T-cell (primary cell): ENCODE results near the gene TMUB1. TPM values are rescaled to one million over a fixed set of nuclear protein-coding genes. Genes with fewer than 3 reads are reported as not detected.

Experiments
- ATAC-seq, 4 experiments: fragments of 200-7000 bp in 3 of 4; fragments of 150-1000 bp in 1 of 4; cut with Tn5 transposase; replicated peaks in 1 of 4; 1 replicate in 3 of 4; 2 replicates in 1 of 4; pipeline ENCODE4 v1.10.0; 2021; ENCODE audit warnings: moderate library complexity in 3 of 4, mild to moderate bottlenecking in 2 of 4, moderate number of reproducible peaks in 1 of 4
- CTCF ChIA-PET, 2 donors: fragments of 300-600 bp; sonication (Branson Sonifier 250); formaldehyde crosslinking; loops; one replicate each; lab custom pipeline; 2022; ENCODE audit warnings: antibody characterized with exemption in 2 of 2; lab: Charles Lee
- POLR2A ChIA-PET, 2 donors: fragments of 300-600 bp; sonication (Branson Sonifier 250); formaldehyde crosslinking; loops; one replicate each; lab custom pipeline; 2022; ENCODE audit warnings: antibody characterized with exemption in 2 of 2; lab: Charles Lee
- DNase-seq, 35 experiments: peaks; one replicate each; pipeline versions ENCODE4 v3.0.0 to v3.0.0-alpha.2; 2013 to 2023
- H3K27ac ChIP-seq: one replicate; pipeline ENCODE4 v1.5.1; 2013; ENCODE audit warnings: low read length
- H3K27me3 ChIP-seq, 2 experiments: replicated peaks in 1 of 2; 1 replicate in 1 of 2; 2 replicates in 1 of 2; pipeline versions ENCODE4 v1.6.1 to v1.7.0; 2013; ENCODE audit warnings: low read length in 1 of 2, mixed read lengths in 1 of 2; ENCODE audit not compliant: control insufficient read depth in 2 of 2, insufficient read depth in 2 of 2; ENCODE audit errors: extremely low read depth in 1 of 2
- H3K36me3 ChIP-seq, 2 donors: 1 replicate in 1 of 2; 2 replicates in 1 of 2; pipeline versions ENCODE4 v1.6.1 to v1.7.0; 2013; ENCODE audit warnings: low read length in 1 of 2; ENCODE audit not compliant: control insufficient read depth in 2 of 2, insufficient read depth in 1 of 2; ENCODE audit errors: extremely low read depth in 1 of 2
- H3K4me1 ChIP-seq, 2 experiments: 1 replicate in 1 of 2; 2 replicates in 1 of 2; pipeline versions ENCODE4 v1.6.1 to v1.7.0; 2013; ENCODE audit warnings: low read length in 2 of 2, mixed read lengths in 1 of 2; ENCODE audit not compliant: insufficient read depth in 2 of 2, control insufficient read depth in 1 of 2; ENCODE audit errors: extremely low read depth in 1 of 2
- H3K4me3 ChIP-seq, 2 donors: 1 replicate in 1 of 2; 2 replicates in 1 of 2; pipeline versions ENCODE4 v1.5.1 to v1.7.0; 2013; ENCODE audit warnings: mild to moderate bottlenecking in 2 of 2, low read length in 1 of 2, moderate library complexity in 1 of 2; ENCODE audit not compliant: control insufficient read depth in 1 of 2; ENCODE audit errors: extremely low read depth in 1 of 2
- H3K9me3 ChIP-seq: 2 replicates; pipeline ENCODE4 v1.7.0; 2013
- H3K27ac Mint-ChIP-seq, 2 donors: one replicate each; pipeline ENCODE4 v1.8.0; 2020 to 2021; ENCODE audit warnings: mild to moderate bottlenecking in 2 of 2, mixed read lengths in 2 of 2
- H3K27me3 Mint-ChIP-seq, 2 donors: one replicate each; pipeline ENCODE4 v1.8.0; 2021 to 2022; ENCODE audit warnings: mixed read lengths in 2 of 2
- H3K36me3 Mint-ChIP-seq: one replicate; pipeline ENCODE4 v1.8.0; 2021; ENCODE audit warnings: mixed read lengths
- H3K4me1 Mint-ChIP-seq, 3 donors: one replicate each; pipeline ENCODE4 v1.8.0; 2020 to 2022; ENCODE audit warnings: mixed read lengths in 3 of 3, mild to moderate bottlenecking in 1 of 3
- H3K4me3 Mint-ChIP-seq, 3 donors: one replicate each; pipeline ENCODE4 v1.8.0; 2020 to 2022; ENCODE audit warnings: mild to moderate bottlenecking in 3 of 3, mixed read lengths in 3 of 3, moderate library complexity in 3 of 3
- H3K9me3 Mint-ChIP-seq, 3 donors: one replicate each; pipeline ENCODE4 v1.8.0; 2020 to 2022; ENCODE audit warnings: mixed read lengths in 3 of 3
- WGBS: methylation state at CpG from one replicate; pipeline ENCODE4 v1.1.5; 2013; ENCODE audit warnings: missing lambda C conversion rate; ENCODE audit not compliant: insufficient coverage; 5-methylcytosine and 5-hydroxymethylcytosine counted together
- total RNA-seq, 35 experiments: library from RNA in 6 of 35; stranded (reverse) in 6 of 35; fragments of 120-200 nt in 1 of 35; gene quantifications; one replicate each; pipeline versions ENCODE4 v1.2.1 to v1.2.4 and lab custom pipeline; 2013 to 2026

The TMUB1 gene
- total RNA-seq, 5 donors from 2014 or later (not counting 1 experiment from before 2014, with no cell fraction given): 44.0 to 67.0 (median 56.5) TPM

DNA sequence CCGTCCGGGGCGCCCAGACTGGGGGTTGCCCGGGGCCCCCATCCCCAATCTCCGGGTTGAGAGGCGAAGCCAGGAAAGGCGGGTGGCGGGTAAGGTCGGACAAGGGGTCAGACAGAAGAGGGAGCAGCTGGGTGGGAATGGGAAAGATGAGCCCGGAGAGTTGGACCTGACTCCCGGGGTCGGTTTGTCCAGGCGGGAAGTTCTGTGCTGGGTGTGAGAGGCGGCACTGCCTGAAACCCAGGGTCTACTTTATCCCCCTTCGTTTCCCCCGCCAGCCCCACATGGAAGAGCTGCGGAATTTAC lies 23.2 kb downstream of the TMUB1 start:
- Mint-ChIP-seq H3K27me3 (no peaks in the 10 kb centered on the region), H3K27ac (peak overlapping the region in 1 of 2 donors; percentile 39), H3K36me3 (peaks cover under 1% of the 10 kb centered on the region), H3K9me3 (no peaks in the 10 kb centered on the region), H3K4me1 (peaks cover 32 to 43% (median 41%) of the 10 kb centered on the region in 3 donors), H3K4me3 (peak overlapping the region; percentile 82 to 90 (median 90))
- H3K27me3 ChIP-seq: no peaks in the 10 kb centered on the region
- H3K9me3 ChIP-seq: no peaks in the 10 kb centered on the region
- H3K4me1 ChIP-seq: peaks cover 26 to 51% of the 10 kb centered on the region in 2 experiments
- H3K27ac ChIP-seq: peak overlapping the region; percentile 49
- POLR2A ChIA-PET: no interaction called here
- H3K4me3 ChIP-seq: peak overlapping the region; percentile 57 to 85
- 0% methylated on average over 3 of the region's 17 CpGs for WGBS
- CTCF ChIA-PET: no interaction called here
- peaks cover 0 to 11% of the 10 kb centered on the region in 2 donors for H3K36me3 ChIP-seq
- ATAC-seq (no peak), DNase-seq (no peak)

GRCh38 chr7:151059367-151060112 lies 23.8 kb downstream of the TMUB1 start, which contains the start of gene SLC4A2:
Gene SLC4A2, plus strand, starts transcription at chr7:151059589. Its CDS starts 2,399 bp downstream, at chr7:151061988.
- H3K27ac Mint-ChIP-seq: peak within 1 kb of the TSS; percentile 95 to 96
- H3K4me3 Mint-ChIP-seq: peak within 1 kb of the TSS; percentile 90
- ChIA-PET POLR2A (no interaction called here), CTCF (interaction anchor here in 1 of 2 donors (1.7 kb wide), 1 partner anchor 21 kb away, joined by 5 read pairs; the partner anchor contains the start of gene FASTK)
- H3K36me3 Mint-ChIP-seq: peaks cover 2% of the 10 kb centered on the region
- WGBS: under 1% methylated on average over 52 of the region's 75 CpGs
- DNase-seq (peak in 33 of 35 experiments; percentile 21 to 82 (median 54)), ATAC-seq (peak in 3 of 4 experiments; percentile 12 to 21 (median 15))
- peaks cover 26 to 51% of the 10 kb centered on the region in 2 experiments for H3K4me1 ChIP-seq
- H3K27me3 Mint-ChIP-seq: no peaks in the 10 kb centered on the region
- peak within 1 kb of the TSS; percentile 77 to 85 for H3K4me3 ChIP-seq
- H3K27me3 ChIP-seq: no peaks in the 10 kb centered on the region
- no peaks in the 10 kb centered on the region for H3K9me3 Mint-ChIP-seq
- H3K9me3 ChIP-seq: no peaks in the 10 kb centered on the region
- H3K36me3 ChIP-seq: peaks cover 0 to 6% of the 10 kb centered on the region in 2 donors
- peak within 1 kb of the TSS; percentile 94 for H3K27ac ChIP-seq
- peaks cover 32 to 43% (median 41%) of the 10 kb centered on the region in 3 donors for H3K4me1 Mint-ChIP-seq

- peaks cover 26 to 51% of the 10 kb centered on the region in 2 experiments for H3K4me1 ChIP-seq
Measured at GRCh38 chr7:151058781-151059366, 24.4 kb downstream of the TMUB1 start.

DNA sequence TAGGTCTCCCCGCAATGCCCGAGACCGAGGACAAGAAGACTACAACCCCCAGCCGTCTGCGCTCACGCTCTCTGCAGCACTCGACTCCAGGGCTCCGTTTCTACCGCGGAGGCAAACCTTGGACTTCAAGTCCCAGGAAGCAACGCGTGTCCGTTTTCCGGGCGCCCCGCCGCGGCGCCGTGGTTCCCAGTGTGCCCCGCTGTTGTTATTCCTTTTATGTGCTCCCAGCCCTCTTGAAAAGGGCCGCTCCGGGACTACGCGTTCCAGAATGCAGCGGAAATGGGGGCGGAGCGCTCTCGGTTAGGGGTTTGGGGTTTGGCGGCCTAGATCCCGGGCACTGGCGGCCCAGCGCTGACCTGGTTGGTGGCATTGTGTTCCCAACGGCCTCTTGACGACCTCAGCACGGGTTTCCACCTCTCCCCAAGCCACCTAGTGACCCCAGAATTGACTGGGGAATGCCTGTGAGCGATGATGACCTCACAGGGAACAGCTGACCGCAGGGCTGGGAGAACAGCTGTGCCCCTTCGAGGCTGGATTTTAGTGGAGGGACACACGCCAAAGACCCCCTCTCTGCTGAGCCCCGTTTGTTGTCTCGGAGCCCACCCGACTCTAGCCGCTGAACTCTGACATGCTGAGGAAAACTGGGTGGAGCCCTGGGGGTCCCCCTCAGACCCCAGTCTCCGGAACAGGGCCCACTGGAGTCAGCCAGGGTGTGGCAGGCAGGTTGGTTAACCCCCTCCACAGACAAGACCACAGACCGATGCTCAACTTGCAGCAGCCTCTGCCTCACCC lies 25.1 kb downstream of the TMUB1 start:
- Histone ChIP-seq H3K36me3 (peaks cover 0 to 4% of the 10 kb centered on the region in 2 donors), H3K4me3 (peak overlapping the region; percentile 85 to 88), H3K27me3 (peaks cover 0 to 2% of the 10 kb centered on the region in 2 experiments), H3K27ac (peak overlapping the region; percentile 94), H3K9me3 (no peaks in the 10 kb centered on the region), H3K4me1 (peaks cover 28 to 56% of the 10 kb centered on the region in 2 experiments)
- Mint-ChIP-seq H3K9me3 (no peaks in the 10 kb centered on the region), H3K4me1 (peaks cover 34 to 44% (median 42%) of the 10 kb centered on the region in 3 donors), H3K36me3 (peaks cover 4% of the 10 kb centered on the region), H3K4me3 (peak overlapping the region; percentile 90), H3K27me3 (no peaks in the 10 kb centered on the region), H3K27ac (peak overlapping the region; percentile 95 to 96)
- peak; percentile 91 to 99 (median 97) for DNase-seq
- POLR2A ChIA-PET: no interaction called here
- CTCF ChIA-PET: interaction anchor here in 1 of 2 donors (0.6 to 1.7 kb wide), 2 partner anchors 22 to 81 kb away, joined by 4 to 5 read pairs; partner anchors contain the start of gene FASTK
- under 1% methylated on average over 40 of the region's 46 CpGs for WGBS
- ATAC-seq: peak; percentile 91 to 94 (median 92)

More at GRCh38 chr7:151058781-151059366, 24.4 kb downstream of the TMUB1 start:
- ChIA-PET CTCF (interaction anchor here in 1 of 2 donors (0.6 to 1.7 kb wide), 2 partner anchors 22 to 82 kb away, joined by 4 to 5 read pairs; partner anchors contain the start of gene FASTK), POLR2A (no interaction called here)
- H3K4me3 ChIP-seq: peak overlapping the region; percentile 77 to 85
- WGBS: 8% methylated on average over 7 of the region's 18 CpGs
- DNase-seq (peak in 2 of 35 experiments; percentile 7 to 46), ATAC-seq (no peak)
- Mint-ChIP-seq H3K9me3 (no peaks in the 10 kb centered on the region), H3K4me1 (peaks cover 32 to 43% (median 41%) of the 10 kb centered on the region in 3 donors), H3K27me3 (no peaks in the 10 kb centered on the region), H3K4me3 (peak overlapping the region; percentile 90), H3K27ac (peak overlapping the region; percentile 95 to 96), H3K36me3 (peaks cover 4% of the 10 kb centered on the region)
- H3K27me3 ChIP-seq: no peaks in the 10 kb centered on the region
- H3K9me3 ChIP-seq: no peaks in the 10 kb centered on the region
- peaks cover 0 to 4% of the 10 kb centered on the region in 2 donors for H3K36me3 ChIP-seq
- H3K27ac ChIP-seq: peak overlapping the region; percentile 94

GRCh38 chr7:151057506-151057988 lies 25.7 kb downstream of the TMUB1 start, which contains the start of gene CDK5:
Gene CDK5, minus strand, starts transcription at chr7:151057897. Its CDS starts 49 bp downstream, at chr7:151057848.
- Mint-ChIP-seq H3K9me3 (no peaks in the 10 kb centered on the region), H3K4me1 (peaks cover 38 to 51% (median 48%) of the 10 kb centered on the region in 3 donors), H3K36me3 (peaks cover 8% of the 10 kb centered on the region), H3K4me3 (peak within 1 kb of the TSS; percentile 90), H3K27ac (peak within 1 kb of the TSS; percentile 95 to 96), H3K27me3 (peaks cover 0 to 3% of the 10 kb centered on the region in 2 donors)
- Histone ChIP-seq H3K27me3 (peaks cover 0 to 2% of the 10 kb centered on the region in 2 experiments), H3K27ac (peak within 1 kb of the TSS; percentile 94), H3K4me1 (peaks cover 28 to 56% of the 10 kb centered on the region in 2 experiments), H3K36me3 (peaks cover 0 to 2% of the 10 kb centered on the region in 2 donors), H3K9me3 (no peaks in the 10 kb centered on the region), H3K4me3 (peak within 1 kb of the TSS; percentile 85 to 88)
- 3% methylated on average over 26 of the region's 30 CpGs for WGBS
- POLR2A ChIA-PET: no interaction called here
- CTCF ChIA-PET: no interaction called here
- DNase-seq (no peak), ATAC-seq (peak; percentile 2 to 4 (median 4))
